GM23338 (cell line): ENCODE measurements around the gene NLRC3. TPM values are rescaled to one million over a fixed set of nuclear protein-coding genes. Genes with fewer than 3 reads are reported as not detected.

Experiments
- polyA plus RNA-seq: library from polyadenylated mRNA; unstranded; fragments of >200 nt; fragmentation: Nextera tagmentation; extraction: Ambion mirVana; gene quantifications from 2 replicates; pipeline ENCODE4 v1.2.1, GENCODE V29; 2016
- total RNA-seq: library from RNA; depleted of rRNA; stranded (reverse); fragments of >200 nt; shearing (Covaris generic); gene quantifications from 2 replicates; pipeline ENCODE4 v1.2.3, GENCODE V29; 2014; rRNA removed

Gene NLRC3
- total and polyA plus RNA-seq, 2 experiments from 2014 or later: 0.11 to 0.49 TPM

Other genes with a start within 250 kb of the NLRC3 start
- not detected in 2 replicates for gene OR2C1, start 221.5 kb downstream of the NLRC3 start, total RNA-seq
- gene OR2C1, start 221.5 kb downstream of the NLRC3 start, polyA plus RNA-seq: not detected in 2 replicates
- 16.5 and 19.2 TPM in 2 replicates for gene ZSCAN32, start 176.4 kb downstream of the NLRC3 start, total RNA-seq
- gene ZSCAN32, start 176.4 kb downstream of the NLRC3 start, polyA plus RNA-seq: 9.6 and 11.7 TPM in 2 replicates
- gene ZNF174, start 176.2 kb downstream of the NLRC3 start, total RNA-seq: 13.2 and 13.8 TPM in 2 replicates
- 9.0 and 10.8 TPM in 2 replicates for gene ZNF174, start 176.2 kb downstream of the NLRC3 start, polyA plus RNA-seq
- 2.4 and 3.8 TPM in 2 replicates for gene ZNF597, start 133.9 kb downstream of the NLRC3 start, total RNA-seq
- gene ZNF597, start 133.9 kb downstream of the NLRC3 start, polyA plus RNA-seq: 0.87 and 1.2 TPM in 2 replicates
- gene NAA60, start 133.7 kb downstream of the NLRC3 start, total RNA-seq: 32.4 and 42.6 TPM in 2 replicates
- 36.5 and 40.3 TPM in 2 replicates for gene NAA60, start 133.7 kb downstream of the NLRC3 start, polyA plus RNA-seq
- gene C16orf90, start 81.9 kb downstream of the NLRC3 start, total RNA-seq: not detected in 2 replicates
- not detected in 2 replicates for gene C16orf90, start 81.9 kb downstream of the NLRC3 start, polyA plus RNA-seq
- gene CLUAP1, start 76.4 kb downstream of the NLRC3 start, total RNA-seq: 3.8 and 7.8 TPM in 2 replicates
- 10.9 and 11.3 TPM in 2 replicates for gene CLUAP1, start 76.4 kb downstream of the NLRC3 start, polyA plus RNA-seq
- gene SLX4, start 34.2 kb upstream of the NLRC3 start, total RNA-seq: 12.6 and 15.2 TPM in 2 replicates
- gene SLX4, start 34.2 kb upstream of the NLRC3 start, polyA plus RNA-seq: 2.9 and 3.0 TPM in 2 replicates
- gene DNASE1, start 77.3 kb upstream of the NLRC3 start, total RNA-seq: 23.0 and 24.0 TPM in 2 replicates
- gene DNASE1, start 77.3 kb upstream of the NLRC3 start, polyA plus RNA-seq: 7.9 TPM in 2 replicates
- 207 and 228 TPM in 2 replicates for gene TRAP1, start 140.1 kb upstream of the NLRC3 start, total RNA-seq
- 143 and 154 TPM in 2 replicates for gene TRAP1, start 140.1 kb upstream of the NLRC3 start, polyA plus RNA-seq